Upper lobe of left lung (tissue), 6 donors: ENCODE measurements around the gene DPP10. TPM values are rescaled to one million over a fixed set of nuclear protein-coding genes. Genes with fewer than 3 reads are reported as not detected.

Source experiments
- ATAC-seq, 2 donors: fragments of 200-7000 bp; cut with Tn5 transposase; one replicate each; pipeline ENCODE4 v1.9.1; 2022; ENCODE audit warnings: mild to moderate bottlenecking in 2 of 2, moderate library complexity in 2 of 2; ENCODE audit not compliant: low FRiP score in 2 of 2
- DNase-seq, 2 donors: peaks; one replicate each; pipeline ENCODE4 v3.0.0-alpha.2; 2019 to 2020
- H3K27ac ChIP-seq, 4 donors: fragments of 200-600 bp; sonication (generic); one replicate each; pipeline ENCODE4 v1.5.1; 2016 to 2019
- H3K27me3 ChIP-seq, 4 donors: fragments of 200-600 bp; sonication (generic); one replicate each; pipeline ENCODE4 v1.5.1; 2017 to 2019
- H3K36me3 ChIP-seq, 4 donors: fragments of 200-600 bp; sonication (generic); one replicate each; pipeline ENCODE4 v1.5.1; 2016 to 2019
- H3K4me1 ChIP-seq, 4 donors: fragments of 200-600 bp; sonication (generic); one replicate each; pipeline ENCODE4 v1.5.1; 2018 to 2019
- H3K4me3 ChIP-seq, 4 donors: fragments of 200-600 bp; sonication (generic); one replicate each; pipeline ENCODE4 v1.5.1; 2017 to 2019; ENCODE audit warnings: mild to moderate bottlenecking in 2 of 4, moderate library complexity in 1 of 4
- H3K9me3 ChIP-seq, 4 donors: fragments of 200-600 bp; sonication (generic); one replicate each; pipeline ENCODE4 v1.5.1; 2018 to 2019
- CTCF ChIP-seq, 6 experiments: fragments of 450-650 bp in 4 of 6; fragments of 200-600 bp in 2 of 6; sonication (generic) in 2 of 6; IDR thresholded peaks; one replicate each; pipeline ENCODE4 v1.5.1; 2016 to 2019; ENCODE audit warnings: antibody characterized with exemption in 6 of 6
- EP300 ChIP-seq, 4 donors: sonication (generic); formaldehyde crosslinking; IDR thresholded peaks; one replicate each; pipeline ENCODE4 v1.5.1; 2017; ENCODE audit warnings: antibody characterized with exemption in 4 of 4, control low read depth in 2 of 4
- POLR2A ChIP-seq, 4 donors: fragments of 450-650 bp; IDR thresholded peaks; one replicate each; pipeline ENCODE4 v1.5.1; 2016 to 2017; ENCODE audit warnings: antibody characterized with exemption in 4 of 4, mild to moderate bottlenecking in 2 of 4
- POLR2AphosphoS5 ChIP-seq, 2 donors: sonication (generic); formaldehyde crosslinking; IDR thresholded peaks; one replicate each; pipeline ENCODE4 v1.5.1; 2017; ENCODE audit warnings: antibody characterized with exemption in 2 of 2
- WGBS, 2 donors: methylation state at CpG; one replicate each; pipeline ENCODE4 v1.1.5; 2017 to 2018; 5-methylcytosine and 5-hydroxymethylcytosine counted together
- total RNA-seq, 6 donors: library from RNA; depleted of rRNA in 4 of 6; stranded (reverse); fragments of >200 nt in 4 of 6; gene quantifications; one replicate each; pipeline versions ENCODE4 v1.1.0 to v1.2.1, GENCODE V29; 2016 to 2021
- donor health status: DM: no; HTN: no; CAD: no; lungs with moderate emphysema.
- donor health status: DM: no; HTN: yes; CAD: no; lungs with severe emphysema.

The DPP10 gene
- total RNA-seq, 6 donors from 2014 or later, result 0.46 to 1.7 (median 0.77) TPM; not detected in 2

- DNase-seq (no peak), ATAC-seq (no peak)
- no peak for TF ChIP-seq CTCF (IDR thresholded peaks at IDR 0.05)
- TF ChIP-seq POLR2AphosphoS5 (IDR thresholded peaks at IDR 0.05), result no peak
- TF ChIP-seq POLR2A (IDR thresholded peaks at IDR 0.05), result no peak
- no peak for TF ChIP-seq EP300 (IDR thresholded peaks at IDR 0.05)
- WGBS, 2 donors, result 32 to 50% methylated on average over 6 of the region's 6 CpGs
- no peaks in the 10 kb centered on the region for H3K27me3 ChIP-seq
- no peak overlapping the region for H3K27ac ChIP-seq
- no peaks in the 10 kb centered on the region for H3K4me1 ChIP-seq
- no peaks in the 10 kb centered on the region for H3K36me3 ChIP-seq
- no peaks in the 10 kb centered on the region for H3K9me3 ChIP-seq
- H3K4me3 ChIP-seq, result no peak overlapping the region
These were observed 342.6 kb downstream of the DPP10 start for GRCh38 chr2:114784890-114785583.

- DNase-seq (no peak), ATAC-seq (no peak)
- no peaks in the 10 kb centered on the region for H3K27me3 ChIP-seq
- H3K36me3 ChIP-seq, result no peaks in the 10 kb centered on the region
- H3K9me3 ChIP-seq, result no peaks in the 10 kb centered on the region
- 86 to 89% methylated on average over 5 of the region's 5 CpGs for WGBS, 2 donors
- H3K4me3 ChIP-seq, result no peak overlapping the region
- no peaks in the 10 kb centered on the region for H3K4me1 ChIP-seq
- H3K27ac ChIP-seq, result no peak overlapping the region
- no peak for TF ChIP-seq POLR2AphosphoS5 (IDR thresholded peaks at IDR 0.05)
- no peak for TF ChIP-seq CTCF (IDR thresholded peaks at IDR 0.05)
- no peak for TF ChIP-seq POLR2A (IDR thresholded peaks at IDR 0.05)
- no peak for TF ChIP-seq EP300 (IDR thresholded peaks at IDR 0.05)
These were observed 344.5 kb downstream of the DPP10 start for GRCh38 chr2:114786901-114787300.

GRCh38 chr2:114787486-114787885 is 345.0 kb downstream of the DPP10 start:
- no peaks in the 10 kb centered on the region for H3K9me3 ChIP-seq
- DNase-seq (no peak), ATAC-seq (no peak)
- H3K36me3 ChIP-seq, result no peaks in the 10 kb centered on the region
- no peaks in the 10 kb centered on the region for H3K4me1 ChIP-seq
- H3K27ac ChIP-seq, result no peak overlapping the region
- TF ChIP-seq POLR2AphosphoS5 (IDR thresholded peaks at IDR 0.05) (no peak), CTCF (IDR thresholded peaks at IDR 0.05) (no peak)
- WGBS, 2 donors, result 76 to 83% methylated on average over 3 of the region's 3 CpGs
- no peak overlapping the region for H3K4me3 ChIP-seq
- H3K27me3 ChIP-seq, result no peaks in the 10 kb centered on the region

GRCh38 chr2:114789989-114790388 is 347.5 kb downstream of the DPP10 start:
- no peak for ATAC-seq
- Histone ChIP-seq H3K9me3 (no peaks in the 10 kb centered on the region), H3K27ac (no peak overlapping the region), H3K4me1 (no peaks in the 10 kb centered on the region), H3K4me3 (no peak overlapping the region), H3K27me3 (no peaks in the 10 kb centered on the region), H3K36me3 (no peaks in the 10 kb centered on the region)
- DNase-seq, result no peak
- TF ChIP-seq CTCF (IDR thresholded peaks at IDR 0.05), result no peak
- TF ChIP-seq EP300 (IDR thresholded peaks at IDR 0.05), result no peak
- no peak for TF ChIP-seq POLR2AphosphoS5 (IDR thresholded peaks at IDR 0.05)
- TF ChIP-seq POLR2A (IDR thresholded peaks at IDR 0.05), result no peak
- 80 to 91% methylated on average over 1 of the region's 1 CpG for WGBS, 2 donors

- WGBS, 2 donors, result 77 to 78% methylated on average over 4 of the region's 4 CpGs
- no peak for ATAC-seq
- Histone ChIP-seq H3K36me3 (no peaks in the 10 kb centered on the region), H3K9me3 (no peaks in the 10 kb centered on the region), H3K4me3 (no peak overlapping the region), H3K27me3 (no peaks in the 10 kb centered on the region), H3K27ac (no peak overlapping the region), H3K4me1 (no peaks in the 10 kb centered on the region)
- TF ChIP-seq POLR2A (IDR thresholded peaks at IDR 0.05), result no peak
- TF ChIP-seq EP300 (IDR thresholded peaks at IDR 0.05), result no peak
- TF ChIP-seq POLR2AphosphoS5 (IDR thresholded peaks at IDR 0.05), result no peak
- TF ChIP-seq CTCF (IDR thresholded peaks at IDR 0.05), result no peak
- DNase-seq, result no peak
These were observed 355.1 kb downstream of the DPP10 start for GRCh38 chr2:114797540-114797939.
